ENCODE results near the gene PCSK7. TPM values are rescaled to one million over a fixed set of nuclear protein-coding genes. Genes with fewer than 3 reads are reported as not detected.
A peak's percentile ranks its signal among the peaks of the same experiment; 100 is the strongest.

Gene PCSK7
- total RNA-seq, 2 donors from 2014 or later = 25.9 to 86.0 TPM

- no peak for TF ChIP-seq POLR2A (IDR thresholded peaks at IDR 0.05)
- no peak for TF ChIP-seq CTCF (IDR thresholded peaks at IDR 0.05)
- H3K27ac ChIP-seq = peak overlapping the region in 2 of 4 donors; percentile 18 to 38
- H3K27me3 ChIP-seq = no peaks in the 10 kb centered on the region
- 60 to 67% methylated on average over 18 of the region's 19 CpGs for WGBS, 2 donors
- H3K4me3 ChIP-seq = no peak overlapping the region
- intact Hi-C loops (cut with DNase I) = no loop called here
- DNase-seq (peak in 1 of 4 donors; percentile 13), ATAC-seq (no peak)
- no peaks in the 10 kb centered on the region for H3K9me3 ChIP-seq
- peaks cover 35% of the 10 kb centered on the region for H3K4me1 ChIP-seq
- H3K36me3 ChIP-seq (replicated peaks in 1 of 2; ENCODE audit: insufficient read depth in 1 of 2, low read depth in 2 of 2) = peaks cover 0 to 14% of the 10 kb centered on the region in 2 donors
These were observed 36.1 kb downstream of the PCSK7 start for GRCh38 chr11:117195761-117196160.

DNA sequence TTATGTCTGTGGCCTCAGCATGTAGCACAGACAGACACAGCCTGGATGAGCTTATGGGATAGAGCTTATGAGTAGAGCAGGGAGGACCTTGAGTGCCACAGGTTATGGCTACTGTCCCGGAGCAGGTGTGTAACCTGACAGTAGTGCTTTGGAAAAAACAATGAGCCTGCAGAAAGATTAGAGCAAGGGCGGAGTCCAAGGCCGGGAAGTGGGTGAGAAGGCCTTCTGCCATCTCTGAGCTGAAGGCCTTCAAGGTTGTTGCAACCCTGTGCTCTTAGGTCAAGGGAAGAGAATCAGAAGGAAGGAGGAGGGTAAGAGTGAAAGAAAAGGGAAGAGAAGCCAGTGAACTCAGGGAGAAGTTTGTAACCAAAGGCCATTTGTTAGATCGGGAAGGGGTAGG lies 36.6 kb downstream of the PCSK7 start:
- H3K27me3 ChIP-seq = no peaks in the 10 kb centered on the region
- no peak overlapping the region for H3K4me3 ChIP-seq
- intact Hi-C loops (cut with DNase I) = no loop called here
- H3K4me1 ChIP-seq = peaks cover 35% of the 10 kb centered on the region
- H3K27ac ChIP-seq = peak overlapping the region in 2 of 4 donors; percentile 18 to 38
- WGBS, 2 donors = 42 to 54% methylated on average over 4 of the region's 4 CpGs
- peaks cover 0 to 19% of the 10 kb centered on the region in 2 donors for H3K36me3 ChIP-seq (replicated peaks in 1 of 2; ENCODE audit: insufficient read depth in 1 of 2, low read depth in 2 of 2)
- peak; percentile 64 for ATAC-seq
- peak; percentile 51 to 79 (median 61) for DNase-seq
- TF ChIP-seq CTCF (IDR thresholded peaks at IDR 0.05) = no peak
- TF ChIP-seq POLR2A (IDR thresholded peaks at IDR 0.05) = no peak
- no peaks in the 10 kb centered on the region for H3K9me3 ChIP-seq

- TF ChIP-seq POLR2A (IDR thresholded peaks at IDR 0.05) (no peak), CTCF (IDR thresholded peaks at IDR 0.05) (no peak)
- Histone ChIP-seq H3K36me3 (replicated peaks in 1 of 2; ENCODE audit: insufficient read depth in 1 of 2, low read depth in 2 of 2) (peaks cover 0 to 27% of the 10 kb centered on the region in 2 donors), H3K27ac (peak overlapping the region in 1 of 4 donors; percentile 18), H3K4me3 (no peak overlapping the region), H3K4me1 (peaks cover 35% of the 10 kb centered on the region), H3K9me3 (no peaks in the 10 kb centered on the region), H3K27me3 (no peaks in the 10 kb centered on the region)
- 71 to 89% methylated on average over 4 to 5 of the region's 5 CpGs for WGBS, 2 donors
- ATAC-seq (no peak), DNase-seq (no peak)
- intact Hi-C loops (cut with DNase I) = no loop called here
These were observed 37.6 kb downstream of the PCSK7 start for GRCh38 chr11:117194267-117194666.

- WGBS, 2 donors = 89 to 98% methylated on average over 11 to 14 of the region's 15 CpGs
- intact Hi-C loops (cut with DNase I) = no loop called here
- no peak overlapping the region for H3K4me3 ChIP-seq
- H3K27me3 ChIP-seq = no peaks in the 10 kb centered on the region
- H3K4me1 ChIP-seq = peaks cover 35% of the 10 kb centered on the region
- TF ChIP-seq POLR2A (IDR thresholded peaks at IDR 0.05) (no peak), CTCF (IDR thresholded peaks at IDR 0.05) (no peak)
- DNase-seq (no peak), ATAC-seq (no peak)
- peaks cover 0 to 29% of the 10 kb centered on the region in 2 donors for H3K36me3 ChIP-seq (replicated peaks in 1 of 2; ENCODE audit: insufficient read depth in 1 of 2, low read depth in 2 of 2)
- H3K9me3 ChIP-seq = no peaks in the 10 kb centered on the region
- peak overlapping the region in 1 of 4 donors; percentile 7 for H3K27ac ChIP-seq
These were observed 38.5 kb downstream of the PCSK7 start for GRCh38 chr11:117193130-117194020.

All from body of pancreas (tissue), 4 donors.